Measurements from ENCODE around the gene SRSF3. TPM values are rescaled to one million over a fixed set of nuclear protein-coding genes. Genes with fewer than 3 reads are reported as not detected.

The SRSF3 gene
- polyA plus RNA-seq, 1 donor, result 286 TPM

DNA sequence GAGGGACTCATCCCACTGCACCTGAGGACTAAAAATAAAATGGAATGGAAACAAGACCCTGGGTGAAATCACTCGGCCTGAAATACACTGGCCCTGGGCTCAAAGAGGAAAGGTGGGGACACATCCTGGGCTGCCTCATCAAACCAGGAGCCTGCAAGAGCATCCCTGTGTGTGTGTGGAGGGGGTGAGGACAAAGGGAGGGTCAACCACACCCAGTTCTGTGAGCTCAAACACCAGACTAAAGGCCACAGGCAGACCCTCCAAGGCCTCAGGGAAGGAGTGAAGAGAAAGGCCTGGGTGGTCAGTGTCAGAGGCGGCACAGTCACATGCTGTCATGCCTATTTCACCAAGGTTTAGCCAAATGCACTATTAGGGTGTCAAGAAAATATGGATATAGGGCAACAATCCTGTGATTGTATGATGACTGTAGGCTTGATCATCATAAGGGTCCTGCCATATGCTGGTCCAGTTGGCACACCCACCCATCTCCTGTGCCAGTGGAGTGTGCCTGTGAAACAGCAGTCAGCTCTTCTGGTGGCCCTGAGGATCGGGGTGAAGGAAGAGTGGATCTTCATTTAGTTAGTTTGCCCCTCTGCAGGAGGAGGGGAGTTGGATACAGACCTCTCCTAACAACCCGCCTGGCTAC lies 28.9 kb downstream of the SRSF3 start:
- DNase-seq (ENCODE audit: low read depth), result no peak

DNA sequence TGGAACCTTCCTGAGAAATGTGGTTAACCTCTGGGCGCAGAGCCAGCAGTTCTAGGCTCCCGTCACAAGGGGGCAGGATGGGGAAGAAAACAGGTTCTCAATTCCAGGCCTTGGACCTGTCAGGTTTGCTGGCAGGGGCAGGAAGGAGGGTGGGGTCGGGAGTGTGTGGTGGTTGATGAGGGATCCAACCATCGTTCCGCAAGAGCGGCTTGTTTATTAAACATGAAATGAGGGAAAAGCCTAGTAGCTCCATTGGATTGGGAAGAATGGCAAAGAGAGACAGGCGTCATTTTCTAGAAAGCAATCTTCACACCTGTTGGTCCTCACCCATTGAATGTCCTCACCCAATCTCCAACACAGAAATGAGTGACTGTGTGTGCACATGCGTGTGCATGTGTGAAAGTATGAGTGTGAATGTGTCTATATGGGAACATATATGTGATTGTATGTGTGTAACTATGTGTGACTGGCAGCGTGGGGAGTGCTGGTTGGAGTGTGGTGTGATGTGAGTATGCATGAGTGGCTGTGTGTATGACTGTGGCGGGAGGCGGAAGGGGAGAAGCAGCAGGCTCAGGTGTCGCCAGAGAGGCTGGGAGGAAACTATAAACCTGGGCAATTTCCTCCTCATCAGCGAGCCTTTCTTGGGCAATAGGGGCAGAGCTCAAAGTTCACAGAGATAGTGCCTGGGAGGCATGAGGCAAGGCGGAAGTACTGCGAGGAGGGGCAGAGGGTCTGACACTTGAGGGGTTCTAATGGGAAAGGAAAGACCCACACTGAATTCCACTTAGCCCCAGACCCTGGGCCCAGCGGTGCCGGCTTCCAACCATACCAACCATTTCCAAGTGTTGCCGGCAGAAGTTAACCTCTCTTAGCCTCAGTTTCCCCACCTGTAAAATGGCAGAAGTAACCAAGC lies 29.6 kb downstream of the SRSF3 start:
- DNase-seq (ENCODE audit: low read depth), result no peak

DNA sequence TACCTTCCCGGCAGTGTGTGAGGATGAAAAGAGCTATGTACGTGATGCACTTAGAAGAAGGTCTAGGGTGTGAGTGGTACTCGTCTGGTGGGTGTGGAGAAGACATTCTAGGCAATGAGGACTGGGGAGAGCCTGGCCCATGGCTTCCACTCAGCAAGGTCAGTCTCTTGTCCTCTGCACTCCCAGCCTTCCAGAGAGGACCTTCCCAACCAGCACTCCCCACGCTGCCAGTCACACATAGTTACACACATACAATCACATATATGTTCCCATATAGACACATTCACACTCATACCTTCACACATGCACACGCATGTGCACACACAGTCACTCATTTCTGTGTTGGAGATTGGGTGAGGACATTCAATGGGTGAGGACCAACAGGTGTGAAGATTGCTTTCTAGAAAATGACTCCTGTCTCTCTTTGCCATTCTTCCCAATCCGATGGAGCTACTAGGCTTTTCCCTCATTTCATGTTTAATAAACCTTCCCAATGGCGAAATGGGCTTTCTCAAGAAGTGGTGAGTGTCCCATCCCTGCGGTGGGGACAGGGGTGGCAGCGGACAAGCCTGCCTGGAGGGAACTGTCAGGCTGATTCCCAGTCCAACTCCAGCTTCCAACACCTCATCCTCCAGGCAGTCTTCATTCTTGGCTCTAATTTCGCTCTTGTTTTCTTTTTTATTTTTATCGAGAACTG lies 30.4 kb downstream of the SRSF3 start:
- no peak for DNase-seq (ENCODE audit: low read depth)

DNA sequence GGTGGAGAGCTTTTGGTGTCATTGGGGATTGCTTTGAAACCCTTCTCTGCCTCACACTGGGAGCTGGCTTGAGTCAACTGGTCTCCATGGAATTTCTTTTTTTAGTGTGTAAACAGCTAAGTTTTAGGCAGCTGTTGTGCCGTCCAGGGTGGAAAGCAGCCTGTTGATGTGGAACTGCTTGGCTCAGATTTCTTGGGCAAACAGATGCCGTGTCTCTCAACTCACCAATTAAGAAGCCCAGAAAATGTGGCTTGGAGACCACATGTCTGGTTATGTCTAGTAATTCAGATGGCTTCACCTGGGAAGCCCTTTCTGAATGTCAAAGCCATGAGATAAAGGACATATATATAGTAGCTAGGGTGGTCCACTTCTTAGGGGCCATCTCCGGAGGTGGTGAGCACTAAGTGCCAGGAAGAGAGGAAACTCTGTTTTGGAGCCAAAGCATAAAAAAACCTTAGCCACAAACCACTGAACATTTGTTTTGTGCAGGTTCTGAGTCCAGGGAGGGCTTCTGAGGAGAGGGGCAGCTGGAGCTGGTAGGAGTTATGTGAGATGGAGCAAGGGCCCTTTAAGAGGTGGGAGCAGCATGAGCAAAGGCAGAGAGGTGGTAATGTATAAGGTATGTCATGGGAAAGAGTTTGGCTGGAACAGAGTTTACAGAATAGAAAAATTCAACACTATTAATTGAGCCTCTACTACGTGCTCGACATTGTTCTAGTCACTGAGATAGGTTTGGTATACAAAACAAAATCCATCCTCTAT lies 31.2 kb downstream of the SRSF3 start:
- no peak for DNase-seq (ENCODE audit: low read depth)

DNA sequence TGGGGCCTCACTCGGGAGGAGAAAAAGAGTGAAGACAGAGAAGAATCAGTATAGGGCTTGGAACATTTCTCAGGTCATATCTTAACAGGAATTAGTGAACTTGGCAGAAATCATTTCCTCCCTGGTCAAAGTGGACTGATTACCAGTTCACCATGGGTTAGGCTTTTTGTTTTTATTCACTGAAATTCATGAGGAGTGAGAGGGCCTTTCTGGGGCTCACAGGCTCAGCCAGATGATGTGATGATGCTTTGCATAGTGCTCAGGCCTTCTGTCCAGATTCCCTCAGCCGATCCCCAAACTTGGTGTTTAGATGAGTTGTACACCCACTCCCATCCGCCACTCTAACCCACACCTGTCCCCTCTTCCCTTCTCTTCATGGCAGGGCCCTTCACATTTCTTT lies 32.5 kb downstream of the SRSF3 start:
- no peak for DNase-seq (ENCODE audit: low read depth)

DNA sequence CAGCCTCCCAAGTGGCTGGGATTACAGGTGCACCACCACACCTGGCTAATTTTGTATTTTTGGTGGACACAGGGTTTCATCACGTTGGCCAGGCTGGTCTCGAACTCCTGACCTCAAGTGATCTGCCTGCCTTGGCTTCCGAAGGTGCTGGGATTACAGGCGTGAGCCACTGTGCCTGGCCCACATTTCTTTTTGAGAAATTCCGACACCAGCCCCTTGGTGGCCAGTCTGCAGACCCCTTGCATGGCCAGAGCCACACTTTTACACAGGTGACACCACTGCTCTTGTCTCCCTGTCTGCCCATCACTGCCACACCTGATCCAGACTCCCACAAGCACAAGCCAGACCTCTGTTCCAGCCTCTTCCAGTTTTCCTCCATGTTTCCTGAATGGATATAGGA lies 33.0 kb downstream of the SRSF3 start:
- DNase-seq (ENCODE audit: low read depth), result no peak

DNA sequence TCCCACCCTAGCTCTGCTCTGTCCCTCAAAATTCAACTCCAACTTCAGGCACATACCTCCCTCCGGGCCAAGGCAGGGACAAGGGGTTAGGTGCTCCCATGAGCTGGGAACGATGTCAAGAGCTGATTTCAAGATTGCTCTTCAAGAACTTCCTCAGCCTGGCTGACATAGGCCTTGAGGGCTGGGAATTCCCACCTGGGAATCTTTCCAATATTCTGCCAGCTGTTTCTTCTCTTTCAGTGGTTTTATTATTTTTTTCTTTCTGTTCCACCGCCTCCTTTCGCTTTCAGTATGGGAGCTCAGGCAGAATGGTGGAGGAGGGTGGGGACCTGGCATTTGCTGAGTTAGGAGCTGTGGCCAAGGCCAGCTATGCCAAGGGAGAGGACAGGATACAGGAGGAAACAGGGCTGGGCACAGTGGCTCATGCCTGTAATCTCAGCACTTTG lies 33.7 kb downstream of the SRSF3 start:
- no peak for DNase-seq (ENCODE audit: low read depth)

DNA sequence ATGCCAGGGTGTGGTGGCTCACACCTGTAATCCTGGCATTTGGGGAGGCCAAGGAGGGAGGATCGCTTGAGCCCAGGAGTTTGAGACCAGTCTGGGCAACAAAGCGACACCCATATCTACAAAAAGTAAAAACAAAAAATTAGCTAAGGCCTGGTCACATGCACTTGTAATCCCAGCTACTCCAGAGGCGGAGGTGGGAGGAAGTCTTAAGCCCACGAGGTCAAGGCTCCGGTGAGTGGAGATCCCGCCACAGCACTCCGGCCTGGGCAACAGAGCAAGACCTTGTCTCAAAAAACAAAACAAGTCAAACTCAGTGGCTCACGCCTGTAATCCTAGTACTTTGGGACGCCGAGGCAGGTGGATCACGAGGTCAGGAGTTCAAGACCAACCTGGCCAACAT lies 35.6 kb downstream of the SRSF3 start:
- no peak for DNase-seq (ENCODE audit: low read depth)

DNA sequence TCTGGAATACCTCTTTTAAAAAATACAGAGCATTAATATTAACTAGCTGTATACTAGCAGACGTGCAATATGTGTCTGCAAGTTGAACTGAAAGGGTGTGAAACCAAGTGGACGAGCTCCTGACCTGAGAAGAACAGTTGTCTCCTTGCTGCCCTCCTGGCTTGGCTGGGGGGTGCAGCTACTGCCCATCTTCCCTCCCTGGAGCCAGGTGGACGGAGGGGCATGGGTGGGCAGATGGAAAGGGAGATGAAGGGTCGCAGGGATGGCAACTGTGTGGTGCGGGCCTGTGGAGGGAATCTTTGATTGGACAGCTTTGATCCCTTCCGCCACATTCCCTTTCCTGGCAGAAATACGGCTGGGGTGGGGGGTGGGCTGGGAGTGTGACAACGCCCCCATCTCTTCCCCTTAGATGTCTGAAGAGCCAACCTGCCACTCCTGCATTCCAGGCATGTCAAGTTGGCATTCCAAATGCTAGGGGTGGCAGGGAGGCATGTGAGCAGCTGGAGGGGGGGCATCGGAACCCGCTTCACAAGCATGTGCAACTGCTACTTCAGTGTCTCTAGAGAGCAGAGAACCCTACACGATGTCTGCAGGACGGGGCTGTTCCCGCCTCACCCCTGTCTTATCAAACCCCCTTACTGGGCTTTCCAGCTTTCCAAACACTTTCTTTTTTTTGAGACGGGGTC lies 37.3 kb downstream of the SRSF3 start:
- DNase-seq (ENCODE audit: low read depth), result no peak

DNA sequence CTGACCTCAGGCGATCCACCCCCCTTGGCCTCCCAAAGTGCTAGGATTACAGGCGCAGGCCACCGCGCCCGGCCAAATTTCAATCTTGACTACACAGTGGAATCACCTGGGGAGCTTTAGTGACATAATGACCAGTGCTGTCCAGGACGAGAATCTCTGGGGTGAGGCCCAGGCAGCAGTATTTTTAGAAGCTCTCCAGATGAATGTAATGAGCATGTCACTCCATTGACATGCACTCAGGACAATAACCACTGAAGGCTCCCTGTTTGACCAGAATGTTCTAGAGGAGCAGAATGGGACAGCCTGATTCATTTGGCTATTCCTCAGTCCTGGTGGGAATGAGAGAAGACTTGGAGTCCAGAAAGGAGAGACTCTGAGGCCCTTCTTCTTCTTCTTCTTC lies 39.2 kb downstream of the SRSF3 start:
- DNase-seq (ENCODE audit: low read depth), result no peak

DNA sequence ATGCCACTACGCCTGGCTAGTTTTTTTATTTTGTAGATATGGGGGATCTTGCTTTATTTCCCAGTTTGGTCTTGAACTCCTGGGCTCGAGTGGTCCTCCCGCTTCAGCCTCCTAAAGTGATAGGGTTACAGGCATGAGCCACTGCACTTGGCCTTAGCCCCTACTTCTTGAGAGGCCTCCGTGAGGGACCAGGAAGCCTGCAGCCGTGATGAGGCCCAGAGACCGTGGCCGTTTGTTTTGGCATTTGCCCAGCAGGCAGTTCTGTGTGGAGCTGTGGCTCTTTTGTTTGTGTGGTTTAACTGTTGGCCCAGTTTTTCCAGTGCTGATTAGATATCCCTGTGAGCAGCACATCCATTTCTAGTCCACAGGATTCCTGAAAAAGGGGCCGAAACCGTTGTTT lies 39.8 kb downstream of the SRSF3 start:
- DNase-seq (ENCODE audit: low read depth), result no peak

DNA sequence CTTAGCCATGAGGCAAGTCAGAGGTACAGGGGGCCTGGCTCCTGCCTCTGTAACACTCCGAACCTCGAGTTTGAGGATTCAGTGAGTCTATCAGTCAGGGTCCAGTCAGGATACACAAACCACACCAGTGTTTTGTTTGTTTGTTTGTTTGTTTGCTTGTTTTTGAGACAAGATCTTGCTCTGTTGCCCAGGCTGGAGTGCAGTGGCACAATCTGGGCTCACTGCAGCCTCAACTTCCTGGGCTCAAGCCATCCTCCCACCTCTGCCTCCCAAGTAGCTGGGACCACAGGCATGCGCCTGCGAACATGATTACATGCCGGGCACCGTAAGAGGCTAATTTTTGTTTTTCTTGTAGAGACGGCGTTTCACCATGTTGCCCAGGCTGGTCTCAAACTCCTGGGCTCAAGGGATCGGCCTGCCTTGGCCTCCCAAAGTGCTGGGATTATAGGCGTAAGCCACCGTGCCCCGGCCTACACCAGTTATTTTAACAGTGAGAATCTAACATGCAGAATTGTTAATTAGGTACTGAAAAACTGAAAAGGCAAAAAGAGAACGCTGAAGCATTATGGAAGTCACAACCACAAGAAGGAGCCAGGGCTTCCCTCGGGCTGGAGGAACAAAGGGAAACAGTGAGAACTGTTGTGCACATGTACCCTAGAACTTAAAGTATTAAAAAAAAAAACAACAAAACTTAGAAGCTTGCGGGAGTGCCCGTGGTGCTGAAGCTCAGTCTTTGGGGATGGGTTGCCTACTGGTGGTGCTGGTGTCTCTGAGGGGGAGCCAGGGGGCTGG lies 40.4 kb downstream of the SRSF3 start:
- no peak for DNase-seq (ENCODE audit: low read depth)

DNA sequence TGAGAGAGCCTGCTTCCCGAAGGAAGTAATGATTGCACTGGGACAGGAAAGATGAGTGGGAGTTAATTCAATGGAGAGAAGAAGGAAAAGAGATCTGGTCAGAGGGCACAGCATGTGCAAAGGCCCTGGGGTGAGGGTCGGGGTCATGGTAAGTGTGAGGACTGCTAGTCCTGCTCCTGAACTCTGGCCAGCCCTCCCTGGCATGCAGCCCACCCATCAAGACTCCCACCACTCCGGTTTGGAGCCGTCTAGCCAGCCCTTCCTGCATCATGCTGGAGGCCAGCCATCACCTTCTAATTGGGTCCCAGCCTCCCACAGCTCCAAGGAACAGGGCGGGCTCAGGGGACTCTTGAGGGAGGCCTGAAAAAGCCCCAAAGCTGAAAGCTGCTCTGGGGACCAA lies 42.1 kb downstream of the SRSF3 start:
- no peak for DNase-seq (ENCODE audit: low read depth)

DNA sequence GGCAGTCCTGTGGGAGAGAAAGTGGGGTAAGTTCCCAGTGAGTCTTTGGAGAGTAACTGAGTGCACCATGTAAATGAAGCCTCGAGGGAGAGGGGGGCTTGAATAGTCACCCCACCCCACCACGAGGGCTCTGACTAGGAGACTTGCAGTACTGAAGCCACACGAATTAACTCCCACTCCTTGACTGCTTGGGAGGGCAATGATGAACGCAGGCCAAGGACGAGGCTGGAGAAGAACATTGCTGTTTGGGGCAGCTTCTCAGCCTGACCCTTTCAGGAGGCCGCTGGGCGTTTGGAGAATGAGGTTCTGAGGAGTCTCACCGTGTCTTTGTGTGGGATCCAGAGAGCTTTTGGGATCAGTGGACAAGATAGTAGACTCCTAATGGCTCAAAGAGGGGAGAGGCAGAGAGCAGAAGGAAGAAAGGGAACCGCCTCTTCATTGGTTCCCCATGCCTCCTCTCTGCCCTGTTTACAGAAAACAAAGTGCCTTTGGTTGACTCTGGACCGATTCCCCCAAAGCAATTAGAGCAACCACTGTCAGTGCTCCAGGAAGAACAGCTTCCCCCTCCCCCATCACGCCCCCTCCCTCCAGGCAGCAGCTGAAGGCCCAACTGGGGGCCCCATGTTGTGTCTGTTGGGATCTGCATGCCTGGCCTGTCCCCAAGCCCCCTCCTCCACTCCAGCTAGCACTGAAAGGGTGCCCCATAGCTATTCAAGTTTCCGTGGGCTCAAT lies 42.7 kb downstream of the SRSF3 start:
- DNase-seq (ENCODE audit: low read depth), result no peak

DNA sequence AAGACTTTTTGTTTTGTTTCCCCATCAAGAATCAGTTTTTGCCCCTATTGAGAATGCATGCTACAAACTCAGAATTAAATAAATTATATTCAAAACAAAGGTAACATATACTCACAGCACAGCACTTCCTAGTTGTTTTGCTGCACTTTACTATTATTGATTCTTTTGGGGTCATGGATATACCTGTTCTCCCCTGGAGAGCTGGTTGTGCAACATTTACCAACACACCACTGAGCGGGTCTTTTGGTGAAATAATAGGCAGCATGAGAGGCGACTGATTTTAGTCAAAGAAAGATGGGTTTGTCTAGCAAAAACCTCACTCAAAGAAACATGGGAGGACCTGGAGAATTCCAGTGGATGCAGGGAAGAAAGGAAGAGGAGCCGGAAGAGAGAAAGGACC lies 44.4 kb downstream of the SRSF3 start:
- DNase-seq (ENCODE audit: low read depth), result no peak

DNA sequence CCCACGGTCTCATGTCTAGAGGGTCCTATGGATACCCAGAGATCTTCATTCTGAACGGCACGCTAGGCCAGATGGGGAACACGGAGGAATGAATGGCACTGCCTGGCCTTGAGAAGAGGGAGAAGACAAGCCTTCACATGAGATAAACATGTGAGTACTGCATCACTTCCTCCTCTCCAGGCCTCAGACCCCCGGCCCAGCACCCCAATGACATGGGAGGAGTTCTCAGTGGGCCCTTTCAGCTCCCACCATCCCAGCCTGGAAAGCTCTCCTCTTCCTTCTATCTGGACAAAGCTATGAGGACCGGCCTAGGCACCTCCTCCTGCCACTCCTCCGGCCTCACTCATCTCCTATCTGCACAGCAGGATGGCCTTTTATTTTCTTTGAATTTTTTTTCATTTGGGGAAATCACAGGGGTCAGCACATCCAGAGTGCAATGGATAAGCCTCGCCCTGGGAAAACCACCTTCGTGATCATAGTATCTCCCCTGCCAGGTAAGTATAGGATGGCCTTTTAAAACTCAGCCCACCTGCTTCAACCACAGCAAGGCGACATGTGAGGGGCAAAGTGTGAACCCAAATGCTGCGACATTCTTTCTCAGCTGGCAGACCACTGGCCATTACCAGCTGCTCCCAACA lies 45.1 kb downstream of the SRSF3 start:
- DNase-seq (ENCODE audit: low read depth), result no peak

DNA sequence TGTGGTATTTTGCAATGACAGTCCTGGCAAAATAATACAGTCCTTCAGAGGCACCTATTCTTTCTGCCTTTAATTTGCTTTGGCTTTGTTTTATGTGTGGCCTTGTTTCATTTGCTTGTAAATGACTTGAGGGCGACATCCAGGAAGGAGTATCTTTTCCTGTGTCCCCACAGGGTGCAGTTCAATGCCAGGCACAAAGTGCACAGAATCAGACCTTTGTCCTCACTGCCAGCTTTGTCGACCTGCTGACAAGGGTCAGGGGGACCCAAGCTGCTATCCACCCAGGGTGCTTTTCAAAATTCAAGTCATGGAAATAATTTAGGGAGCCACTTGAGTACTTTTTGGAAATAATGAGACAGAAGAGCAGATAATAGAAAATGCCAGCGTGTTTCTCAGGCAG lies 47.4 kb downstream of the SRSF3 start:
- DNase-seq (ENCODE audit: low read depth), result no peak

DNA sequence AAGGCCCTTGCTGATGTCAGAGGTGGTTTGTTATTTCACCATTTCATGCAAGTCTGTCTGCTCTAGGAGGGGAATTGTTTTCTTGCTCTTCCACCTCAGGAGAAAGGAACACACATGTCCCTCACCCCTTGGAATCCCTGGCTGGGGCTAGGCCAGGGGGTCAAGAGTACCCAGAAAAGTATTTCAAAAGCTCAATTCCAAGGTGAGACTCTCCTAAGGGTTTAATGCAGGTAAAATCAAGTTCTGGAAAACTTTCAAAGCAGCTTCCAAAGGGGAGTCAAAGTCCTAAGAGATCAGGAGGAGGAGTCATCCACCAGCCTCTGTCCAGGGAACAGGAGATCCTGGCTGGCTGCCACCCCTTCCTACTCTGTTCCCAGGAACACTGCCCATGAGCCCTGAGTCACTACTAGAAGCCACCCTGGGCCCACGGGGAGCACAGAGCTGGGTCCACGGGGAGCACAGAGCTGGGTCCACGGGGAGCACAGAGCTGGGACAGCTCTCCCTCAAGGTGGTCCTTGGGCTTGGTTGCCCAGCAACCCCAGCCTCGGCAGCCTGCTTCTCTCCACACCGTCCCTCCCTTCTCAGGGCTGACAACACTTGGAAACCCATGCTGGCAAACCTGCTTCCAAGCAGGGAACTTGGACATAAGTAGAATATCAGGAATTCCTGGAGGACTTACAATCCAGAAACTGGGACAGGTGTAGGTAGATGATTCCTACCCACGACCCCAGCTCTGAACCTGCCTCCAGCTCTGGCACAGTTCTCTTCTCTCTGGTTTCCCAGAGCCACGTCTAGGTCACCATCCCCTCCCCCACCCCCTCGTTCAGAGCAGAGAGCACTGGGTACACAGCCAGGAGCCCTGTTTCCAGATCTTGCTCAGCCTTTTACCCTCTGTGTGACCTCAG lies 49.0 kb downstream of the SRSF3 start:
- DNase-seq (ENCODE audit: low read depth), result no peak
